HepG2 (cell line): ENCODE measurements around the gene JSRP1. TPM values are rescaled to one million over a fixed set of nuclear protein-coding genes. Genes with fewer than 3 reads are reported as not detected.
A peak's percentile ranks its signal among the peaks of the same experiment; 100 is the strongest.

Source experiments
- ELF3 ChIP-seq: IDR thresholded peaks from 2 replicates; pipeline ENCODE4 v1.6.1; 2016; ENCODE audit warnings: missing genetic modification reagents, missing compliant biosample characterization
- FOXA1 ChIP-seq, 2 experiments: fragments of 450-650 bp in 1 of 2; sonication (generic) in 1 of 2; formaldehyde crosslinking in 1 of 2; IDR thresholded peaks; 2 replicates each; pipeline versions ENCODE4 v1.4.0 to v1.6.1; 2016 to 2020; ENCODE audit warnings: missing genetic modification reagents in 1 of 2
- KDM2A ChIP-seq: sonication (generic); formaldehyde crosslinking; IDR thresholded peaks from 2 replicates; pipeline ENCODE4 v1.4.0; 2020; ENCODE audit warnings: low read depth, missing genetic modification reagents, borderline replicate concordance
- RFX5 ChIP-seq: IDR thresholded peaks from 2 replicates; pipeline ENCODE4 v1.6.1; 2011; ENCODE audit warnings: low read depth, low read length, improper control_type of control experiment
- SALL1 ChIP-seq: sonication (generic); formaldehyde crosslinking; IDR thresholded peaks from 2 replicates; pipeline ENCODE4 v1.8.0; 2022; ENCODE audit warnings: mild to moderate bottlenecking, missing genetic modification reagents
- TAF15 ChIP-seq: fragments of 200-400 bp; formaldehyde crosslinking; IDR thresholded peaks from one replicate; pipeline ENCODE4 v1.6.1; 2018; ENCODE audit warnings: mild to moderate bottlenecking, low read depth, low read length; ENCODE audit not compliant: poor library complexity, severe bottlenecking
- TSC22D2 ChIP-seq: sonication (generic); formaldehyde crosslinking; IDR thresholded peaks from 2 replicates; pipeline ENCODE4 v1.5.1; 2020; ENCODE audit warnings: missing genetic modification reagents, mild to moderate bottlenecking, borderline replicate concordance
- ZNF207 ChIP-seq: fragments of 450-650 bp; IDR thresholded peaks from 2 replicates; pipeline ENCODE4 v1.6.1; 2016; ENCODE audit warnings: antibody characterized with exemption, borderline replicate concordance
- ZNF33A ChIP-seq: sonication (generic); formaldehyde crosslinking; IDR thresholded peaks from 2 replicates; pipeline ENCODE4 v1.5.1; 2020; ENCODE audit warnings: missing genetic modification reagents, mild to moderate bottlenecking, moderate library complexity, borderline replicate concordance
- ZNF556 ChIP-seq: sonication (generic); formaldehyde crosslinking; IDR thresholded peaks from 2 replicates; pipeline ENCODE4 v1.4.0; 2020; ENCODE audit warnings: mild to moderate bottlenecking, missing genetic modification reagents, borderline replicate concordance
- ZNF841 ChIP-seq: sonication (generic); formaldehyde crosslinking; IDR thresholded peaks from 2 replicates; pipeline ENCODE4 v1.8.1; 2023; ENCODE audit warnings: missing genetic modification reagents, borderline replicate concordance
- ZSCAN22 ChIP-seq: sonication (generic); formaldehyde crosslinking; IDR thresholded peaks from 2 replicates; pipeline ENCODE4 v1.4.0; 2020; ENCODE audit warnings: mild to moderate bottlenecking, missing genetic modification reagents
- polyA plus RNA-seq, 8 experiments: library from polyadenylated mRNA; depleted of rRNA in 3 of 8; stranded (reverse) in 7 of 8; unstranded in 1 of 8; fragments of >200 nt; fragmentation: Illumina TruSeq in 4 of 8; extraction: Trizol in 4 of 8; gene quantifications; 2 replicates each; pipeline versions ENCODE4 v1.2.1 to v1.2.3, GENCODE V29; 2011 to 2016; ENCODE audit warnings: low read depth in 4 of 8, missing spikeins in 1 of 8, mixed read lengths in 1 of 8; ENCODE audit not compliant: insufficient read depth in 1 of 8
- total RNA-seq, 5 experiments: library from RNA; depleted of rRNA; stranded (reverse); fragments of >200 nt; fragmentation: Illumina TruSeq; extraction: Trizol; gene quantifications; 2 replicates each; pipeline ENCODE4 v1.2.3, GENCODE V29; 2016; ENCODE audit warnings: low read depth in 1 of 5
- TF ChIP-seq, protein P1 (sequence below), 2 experiments: sonication (generic) in 1 of 2; formaldehyde crosslinking in 1 of 2; IDR thresholded peaks; 2 replicates each; pipeline versions ENCODE4 v1.4.0 to v1.6.1; 2018 to 2020; ENCODE audit warnings: missing genetic modification reagents in 2 of 2, borderline replicate concordance in 1 of 2, low read depth in 1 of 2, mild to moderate bottlenecking in 1 of 2, missing biosample characterization in 1 of 2
- TF ChIP-seq, protein P2 (sequence below): sonication (generic); formaldehyde crosslinking; IDR thresholded peaks from 2 replicates; pipeline ENCODE4 v1.5.0; 2020; ENCODE audit warnings: mild to moderate bottlenecking, missing genetic modification reagents, moderate library complexity
- TF ChIP-seq, protein P3 (sequence below): sonication (generic); formaldehyde crosslinking; IDR thresholded peaks from 2 replicates; pipeline ENCODE4 v1.4.0; 2020; ENCODE audit warnings: missing genetic modification reagents, borderline replicate concordance
- TF ChIP-seq, protein P4 (sequence below): sonication (generic); formaldehyde crosslinking; IDR thresholded peaks from 2 replicates; pipeline ENCODE4 v1.5.0; 2020; ENCODE audit warnings: mild to moderate bottlenecking, missing genetic modification reagents

The JSRP1 gene
- total and polyA plus RNA-seq, 2 of the 13 experiments (the other 11 are each of a cell fraction or from before 2014, with no cell fraction given), result 0.16 to 0.38 TPM

DNA sequence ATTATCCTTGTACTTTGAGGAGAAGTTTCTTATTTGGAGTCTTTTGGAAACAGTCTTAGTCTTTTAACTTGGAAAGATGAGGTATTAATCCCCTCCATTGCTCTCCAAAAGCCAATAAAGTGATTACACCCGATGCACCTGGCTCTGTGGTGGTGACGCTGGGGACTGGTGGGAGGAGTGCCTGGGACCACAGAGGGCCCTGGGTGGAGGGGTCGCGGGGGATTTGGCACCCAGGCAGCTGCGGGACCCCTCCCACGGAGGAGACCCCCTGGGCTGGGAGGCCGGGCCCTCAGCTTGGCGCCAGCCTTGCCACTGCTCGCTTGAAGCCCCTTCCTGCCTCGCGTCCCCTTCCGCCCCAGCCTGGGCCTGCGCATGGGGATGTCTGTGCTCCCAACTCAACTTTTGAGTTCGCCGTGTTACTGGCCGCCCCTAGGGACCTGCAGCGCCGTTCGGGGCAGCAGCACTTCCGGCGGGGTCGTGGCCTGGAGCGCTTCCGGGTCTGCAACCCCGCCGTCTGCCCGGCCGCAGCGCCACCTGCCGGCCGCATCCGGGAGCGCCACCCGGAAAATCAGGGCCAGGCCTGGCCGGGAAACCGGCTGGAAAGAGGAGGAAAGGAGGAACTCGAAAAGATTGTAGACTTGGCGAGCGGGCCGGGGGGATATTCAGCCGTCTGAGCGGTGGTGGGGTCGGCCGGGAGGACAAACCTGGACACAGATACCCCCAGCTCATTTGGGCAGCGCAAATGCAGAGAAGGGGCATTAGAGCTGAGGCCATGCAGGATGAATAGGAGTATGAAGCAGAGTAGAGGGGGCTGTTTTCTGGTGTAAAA, 17.4 kb upstream of the JSRP1 start (continued):
- TF ChIP-seq ZNF841 (CRISPR knock-in tag) (0 out of 2 replicates have a peak, but pooled peaks have one; percentile 16), ZNF207 (no peak), TSC22D2 (CRISPR knock-in tag) (peak; percentile 50; the same call in 1 of the 2 replicates), ZNF556 (CRISPR knock-in tag) (peak; percentile 66; the same call in 1 of the 2 replicates), ZNF33A (peak; percentile 68; the same call in 1 of the 2 replicates), KDM2A (CRISPR knock-in tag) (peak; percentile 100), FOXA1 (IDR thresholded peaks at IDR 0.05) (no peak), FOXA1 (CRISPR knock-in tag; IDR thresholded peaks at IDR 0.05) (0 out of 2 replicates have a peak, but pooled peaks have one; percentile 27), ELF3 (CRISPR knock-in tag) (peak; percentile 94), SALL1 (CRISPR knock-in tag) (peak; percentile 86), ZSCAN22 (CRISPR knock-in tag) (no peak), TAF15 (peak; percentile 78), RFX5 (0 out of 2 replicates have a peak, but pooled peaks have one; percentile 14)
- TF ChIP-seq, protein P1, sequence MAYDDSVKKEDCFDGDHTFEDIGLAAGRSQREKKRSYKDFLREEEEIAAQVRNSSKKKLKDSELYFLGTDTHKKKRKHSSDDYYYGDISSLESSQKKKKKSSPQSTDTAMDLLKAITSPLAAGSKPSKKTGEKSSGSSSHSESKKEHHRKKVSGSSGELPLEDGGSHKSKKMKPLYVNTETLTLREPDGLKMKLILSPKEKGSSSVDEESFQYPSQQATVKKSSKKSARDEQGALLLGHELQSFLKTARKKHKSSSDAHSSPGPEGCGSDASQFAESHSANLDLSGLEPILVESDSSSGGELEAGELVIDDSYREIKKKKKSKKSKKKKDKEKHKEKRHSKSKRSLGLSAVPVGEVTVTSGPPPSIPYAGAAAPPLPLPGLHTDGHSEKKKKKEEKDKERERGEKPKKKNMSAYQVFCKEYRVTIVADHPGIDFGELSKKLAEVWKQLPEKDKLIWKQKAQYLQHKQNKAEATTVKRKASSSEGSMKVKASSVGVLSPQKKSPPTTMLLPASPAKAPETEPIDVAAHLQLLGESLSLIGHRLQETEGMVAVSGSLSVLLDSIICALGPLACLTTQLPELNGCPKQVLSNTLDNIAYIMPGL (CRISPR knock-in tag; IDR thresholded peaks at IDR 0.05; ENCODE audit: borderline replicate concordance in 1 of 2, low read depth in 1 of 2), result peak; percentile 62 to 86; a peak in 3 of 4 replicates
- TF ChIP-seq, protein P2, sequence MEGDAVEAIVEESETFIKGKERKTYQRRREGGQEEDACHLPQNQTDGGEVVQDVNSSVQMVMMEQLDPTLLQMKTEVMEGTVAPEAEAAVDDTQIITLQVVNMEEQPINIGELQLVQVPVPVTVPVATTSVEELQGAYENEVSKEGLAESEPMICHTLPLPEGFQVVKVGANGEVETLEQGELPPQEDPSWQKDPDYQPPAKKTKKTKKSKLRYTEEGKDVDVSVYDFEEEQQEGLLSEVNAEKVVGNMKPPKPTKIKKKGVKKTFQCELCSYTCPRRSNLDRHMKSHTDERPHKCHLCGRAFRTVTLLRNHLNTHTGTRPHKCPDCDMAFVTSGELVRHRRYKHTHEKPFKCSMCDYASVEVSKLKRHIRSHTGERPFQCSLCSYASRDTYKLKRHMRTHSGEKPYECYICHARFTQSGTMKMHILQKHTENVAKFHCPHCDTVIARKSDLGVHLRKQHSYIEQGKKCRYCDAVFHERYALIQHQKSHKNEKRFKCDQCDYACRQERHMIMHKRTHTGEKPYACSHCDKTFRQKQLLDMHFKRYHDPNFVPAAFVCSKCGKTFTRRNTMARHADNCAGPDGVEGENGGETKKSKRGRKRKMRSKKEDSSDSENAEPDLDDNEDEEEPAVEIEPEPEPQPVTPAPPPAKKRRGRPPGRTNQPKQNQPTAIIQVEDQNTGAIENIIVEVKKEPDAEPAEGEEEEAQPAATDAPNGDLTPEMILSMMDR (CRISPR knock-in tag), result peak; percentile 96
- TF ChIP-seq, protein P3, sequence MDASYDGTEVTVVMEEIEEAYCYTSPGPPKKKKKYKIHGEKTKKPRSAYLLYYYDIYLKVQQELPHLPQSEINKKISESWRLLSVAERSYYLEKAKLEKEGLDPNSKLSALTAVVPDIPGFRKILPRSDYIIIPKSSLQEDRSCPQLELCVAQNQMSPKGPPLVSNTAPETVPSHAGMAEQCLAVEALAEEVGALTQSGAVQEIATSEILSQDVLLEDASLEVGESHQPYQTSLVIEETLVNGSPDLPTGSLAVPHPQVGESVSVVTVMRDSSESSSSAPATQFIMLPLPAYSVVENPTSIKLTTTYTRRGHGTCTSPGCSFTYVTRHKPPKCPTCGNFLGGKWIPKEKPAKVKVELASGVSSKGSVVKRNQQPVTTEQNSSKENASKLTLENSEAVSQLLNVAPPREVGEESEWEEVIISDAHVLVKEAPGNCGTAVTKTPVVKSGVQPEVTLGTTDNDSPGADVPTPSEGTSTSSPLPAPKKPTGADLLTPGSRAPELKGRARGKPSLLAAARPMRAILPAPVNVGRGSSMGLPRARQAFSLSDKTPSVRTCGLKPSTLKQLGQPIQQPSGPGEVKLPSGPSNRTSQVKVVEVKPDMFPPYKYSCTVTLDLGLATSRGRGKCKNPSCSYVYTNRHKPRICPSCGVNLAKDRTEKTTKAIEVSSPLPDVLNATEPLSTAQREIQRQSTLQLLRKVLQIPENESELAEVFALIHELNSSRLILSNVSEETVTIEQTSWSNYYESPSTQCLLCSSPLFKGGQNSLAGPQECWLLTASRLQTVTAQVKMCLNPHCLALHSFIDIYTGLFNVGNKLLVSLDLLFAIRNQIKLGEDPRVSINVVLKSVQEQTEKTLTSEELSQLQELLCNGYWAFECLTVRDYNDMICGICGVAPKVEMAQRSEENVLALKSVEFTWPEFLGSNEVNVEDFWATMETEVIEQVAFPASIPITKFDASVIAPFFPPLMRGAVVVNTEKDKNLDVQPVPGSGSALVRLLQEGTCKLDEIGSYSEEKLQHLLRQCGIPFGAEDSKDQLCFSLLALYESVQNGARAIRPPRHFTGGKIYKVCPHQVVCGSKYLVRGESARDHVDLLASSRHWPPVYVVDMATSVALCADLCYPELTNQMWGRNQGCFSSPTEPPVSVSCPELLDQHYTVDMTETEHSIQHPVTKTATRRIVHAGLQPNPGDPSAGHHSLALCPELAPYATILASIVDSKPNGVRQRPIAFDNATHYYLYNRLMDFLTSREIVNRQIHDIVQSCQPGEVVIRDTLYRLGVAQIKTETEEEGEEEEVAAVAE (CRISPR knock-in tag), result peak; percentile 28; the same call in 1 of the 2 replicates
- TF ChIP-seq, protein P4, sequence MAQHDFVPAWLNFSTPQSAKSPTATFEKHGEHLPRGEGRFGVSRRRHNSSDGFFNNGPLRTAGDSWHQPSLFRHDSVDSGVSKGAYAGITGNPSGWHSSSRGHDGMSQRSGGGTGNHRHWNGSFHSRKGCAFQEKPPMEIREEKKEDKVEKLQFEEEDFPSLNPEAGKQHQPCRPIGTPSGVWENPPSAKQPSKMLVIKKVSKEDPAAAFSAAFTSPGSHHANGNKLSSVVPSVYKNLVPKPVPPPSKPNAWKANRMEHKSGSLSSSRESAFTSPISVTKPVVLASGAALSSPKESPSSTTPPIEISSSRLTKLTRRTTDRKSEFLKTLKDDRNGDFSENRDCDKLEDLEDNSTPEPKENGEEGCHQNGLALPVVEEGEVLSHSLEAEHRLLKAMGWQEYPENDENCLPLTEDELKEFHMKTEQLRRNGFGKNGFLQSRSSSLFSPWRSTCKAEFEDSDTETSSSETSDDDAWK (CRISPR knock-in tag), result no peak
